COLO829 (cell line): ENCODE results near the gene U2AF2.
A peak's percentile ranks its signal among the peaks of the same experiment; 100 is the strongest.

ENCODE experiments used
- DNase-seq: peaks from one replicate; pipeline ENCODE4 v3.0.0; 2012; ENCODE audit warnings: low spot score

Gene U2AF2

DNA sequence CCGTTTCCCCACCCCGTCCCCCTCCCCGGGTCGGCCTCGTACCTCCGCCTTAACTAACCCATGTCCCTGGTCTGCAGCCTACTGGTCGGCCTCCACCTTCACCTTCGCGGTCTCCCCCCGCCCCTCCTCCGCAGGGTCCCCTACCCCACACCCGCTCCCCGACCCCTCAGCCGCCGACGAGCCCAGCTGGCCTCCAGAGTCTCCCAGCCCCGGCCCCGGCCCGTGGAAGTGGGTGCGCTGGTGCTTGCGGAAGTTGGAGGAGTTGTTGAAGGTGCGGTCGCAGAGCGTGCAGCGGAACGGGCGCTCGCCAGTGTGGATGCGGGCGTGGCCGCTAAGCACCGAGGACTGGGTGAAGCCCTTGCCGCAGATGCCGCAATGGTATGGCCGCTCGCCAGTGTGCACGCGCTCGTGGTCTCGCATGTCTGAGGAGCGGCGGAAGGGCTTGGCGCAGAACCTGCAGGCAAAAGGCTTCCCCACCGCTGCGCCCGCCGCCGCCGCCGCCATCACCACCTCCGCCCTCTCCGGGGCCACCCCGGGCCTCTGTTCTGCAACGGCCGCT lies 33.1 kb upstream of the U2AF2 start:
- no peak for DNase-seq

GRCh38 chr19:55622242-55622969 lies 32.4 kb upstream of the U2AF2 start:
- no peak for DNase-seq

DNA sequence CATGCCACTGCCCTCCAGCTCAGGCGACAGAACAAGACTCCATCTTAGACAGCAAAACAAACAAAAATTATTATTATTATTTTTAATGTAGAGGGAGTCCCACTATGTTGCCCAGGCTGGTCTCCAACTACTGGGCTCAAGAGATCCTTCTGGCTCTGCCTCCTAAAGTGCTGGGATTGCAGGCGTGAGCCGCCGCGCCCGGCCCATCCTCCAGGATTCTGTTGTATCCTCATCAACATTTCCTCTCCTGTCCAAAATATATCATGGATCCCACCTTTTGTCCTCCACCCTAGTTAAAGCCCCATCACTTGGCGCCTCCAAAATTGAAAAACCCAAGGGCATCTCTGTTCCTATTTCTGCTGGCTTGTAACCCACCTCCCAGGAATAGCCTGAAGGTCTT lies 31.7 kb upstream of the U2AF2 start:
- DNase-seq: no peak

DNA sequence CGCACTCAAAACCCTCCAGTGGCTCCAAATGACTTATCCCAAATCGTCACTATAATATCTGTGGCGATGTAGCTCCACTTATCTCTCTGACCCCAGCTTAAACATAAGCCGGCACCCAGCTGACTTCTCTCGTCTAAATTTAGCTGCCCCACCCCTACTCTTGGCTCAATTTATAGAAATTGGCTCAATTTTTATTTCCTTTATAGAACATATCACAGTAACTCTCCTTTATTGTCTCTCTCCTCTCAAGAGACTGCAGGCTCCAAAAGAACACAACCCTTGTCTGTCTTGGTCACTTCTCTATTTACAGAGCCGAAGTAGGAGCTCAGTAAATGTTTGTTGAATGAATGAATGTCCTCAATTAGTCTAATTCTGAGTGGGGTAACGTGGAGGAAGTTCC lies 31.3 kb upstream of the U2AF2 start:
- DNase-seq: no peak

DNA sequence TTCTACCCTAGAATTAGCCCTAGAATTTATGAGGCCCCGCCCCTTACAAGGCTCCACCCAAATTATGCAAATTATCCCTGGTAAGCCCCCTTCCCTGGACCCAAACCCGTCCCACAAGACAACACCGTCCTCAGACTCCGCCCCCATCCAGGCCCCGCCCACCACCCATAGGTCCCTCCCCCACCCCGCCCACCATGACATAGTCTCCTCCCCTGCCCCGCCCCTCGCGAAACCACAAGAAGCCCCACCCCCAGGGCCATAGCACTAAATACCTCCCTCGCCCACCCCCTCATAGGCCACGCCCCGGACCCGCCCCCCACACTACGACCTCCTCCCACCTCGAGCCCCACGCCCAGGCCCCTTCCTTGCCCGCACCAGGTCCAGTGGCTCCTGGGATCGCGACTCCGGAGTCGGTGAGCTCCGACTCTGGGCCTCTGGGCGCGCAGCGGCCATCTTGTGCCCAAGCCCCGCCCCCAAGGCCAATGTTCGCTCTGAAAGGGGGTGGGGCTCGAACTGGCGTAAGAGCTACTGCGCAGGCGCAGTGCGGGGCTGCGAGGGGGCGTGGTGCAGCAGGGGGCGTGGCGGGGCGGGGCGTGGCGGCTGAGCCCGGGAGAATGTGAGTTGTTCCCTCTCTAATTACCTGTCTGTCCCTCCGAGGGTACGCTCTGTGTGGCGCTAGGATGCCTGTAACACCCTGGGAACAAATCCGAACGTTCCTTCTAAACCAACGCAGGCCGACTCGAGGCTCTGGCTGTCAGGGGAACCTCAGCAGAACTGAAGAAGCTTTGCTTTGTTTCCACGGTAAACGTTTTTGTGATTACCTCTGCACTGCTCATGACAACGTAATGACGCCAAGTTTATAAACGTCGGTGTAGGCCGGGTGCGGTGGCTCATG lies 30.5 kb upstream of the U2AF2 start, which contains the start of gene ZNF784:
TSS of gene ZNF784 (minus strand) at position 458 of the 895 bp plus-strand sequence. CDS start at position 453, 5 bp downstream.
- peak; percentile 96 for DNase-seq

DNA sequence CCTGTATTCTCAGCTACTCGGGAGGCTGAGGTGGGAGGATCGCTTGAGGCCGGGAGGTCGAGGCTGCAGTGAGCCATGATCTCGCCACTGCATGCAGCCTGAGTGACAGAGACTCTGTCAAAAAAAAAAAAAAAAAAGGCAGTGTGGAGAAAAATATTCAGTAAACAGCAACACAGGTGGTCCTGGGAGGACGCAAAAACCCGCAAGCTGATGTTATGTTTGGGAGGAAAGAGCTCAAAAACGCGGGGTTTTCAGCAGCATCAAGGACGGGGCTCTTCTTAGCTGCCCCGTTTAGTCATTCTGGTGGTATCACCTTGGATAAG lies 29.9 kb upstream of the U2AF2 start:
- no peak for DNase-seq

GRCh38 chr19:55626350-55626749 lies 28.5 kb upstream of the U2AF2 start:
- no peak for DNase-seq

DNA sequence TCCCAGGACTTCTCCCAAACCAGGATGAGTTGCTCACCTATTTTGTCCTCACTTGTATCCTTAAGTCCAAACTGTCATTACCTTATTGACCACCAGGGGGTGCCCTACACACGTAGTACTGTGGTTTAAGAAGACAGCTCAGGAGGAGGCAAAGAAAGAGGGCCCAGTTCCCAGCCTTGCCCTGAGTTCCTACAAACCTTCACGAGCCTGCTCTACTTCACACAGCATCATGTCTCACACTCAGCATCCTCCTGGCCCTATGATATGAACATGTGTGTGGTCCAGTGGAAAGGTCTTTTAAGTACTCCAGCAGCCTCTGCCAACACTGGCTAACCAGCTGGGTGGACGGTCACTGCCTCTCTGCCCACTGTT lies 22.4 kb upstream of the U2AF2 start:
- DNase-seq: no peak

DNA sequence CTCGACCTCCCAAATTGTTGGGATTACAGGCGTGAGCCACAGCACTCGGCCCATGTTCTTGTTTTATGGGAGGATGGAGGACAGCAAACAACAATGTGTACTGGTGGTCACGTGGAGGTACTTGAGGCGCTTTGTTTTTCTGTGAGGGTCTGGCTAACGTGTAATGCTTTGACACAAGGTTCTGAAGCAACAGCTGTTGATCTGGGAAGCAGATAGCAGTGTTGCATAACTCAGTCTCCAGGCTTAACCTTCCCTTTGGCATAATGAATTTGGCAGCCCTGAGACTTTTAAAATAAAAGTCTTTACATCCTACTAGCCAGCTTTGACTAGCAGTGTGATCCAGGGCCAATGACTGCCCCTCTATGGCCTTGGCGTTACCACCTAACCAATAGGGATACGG lies 21.0 kb upstream of the U2AF2 start:
- no peak for DNase-seq

DNA sequence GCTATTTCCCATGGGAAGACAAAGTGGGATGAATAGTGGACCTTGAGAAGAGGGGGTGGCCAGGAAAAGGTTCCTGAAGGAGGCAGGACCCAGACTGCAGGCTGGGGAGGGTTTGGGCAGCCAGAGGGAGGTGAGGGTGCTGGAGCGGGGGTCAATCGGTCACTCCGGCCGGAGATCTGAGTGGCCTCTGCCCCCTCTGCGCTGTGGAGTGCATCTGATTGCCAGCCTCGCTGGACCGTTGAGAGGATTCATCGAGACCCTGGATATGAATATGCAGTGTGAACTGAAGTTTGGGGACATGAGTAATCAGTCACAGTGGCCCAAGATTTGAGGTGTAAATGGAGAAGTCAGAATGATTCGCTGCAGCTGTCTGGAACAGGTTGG lies 19.5 kb upstream of the U2AF2 start:
- no peak for DNase-seq

DNA sequence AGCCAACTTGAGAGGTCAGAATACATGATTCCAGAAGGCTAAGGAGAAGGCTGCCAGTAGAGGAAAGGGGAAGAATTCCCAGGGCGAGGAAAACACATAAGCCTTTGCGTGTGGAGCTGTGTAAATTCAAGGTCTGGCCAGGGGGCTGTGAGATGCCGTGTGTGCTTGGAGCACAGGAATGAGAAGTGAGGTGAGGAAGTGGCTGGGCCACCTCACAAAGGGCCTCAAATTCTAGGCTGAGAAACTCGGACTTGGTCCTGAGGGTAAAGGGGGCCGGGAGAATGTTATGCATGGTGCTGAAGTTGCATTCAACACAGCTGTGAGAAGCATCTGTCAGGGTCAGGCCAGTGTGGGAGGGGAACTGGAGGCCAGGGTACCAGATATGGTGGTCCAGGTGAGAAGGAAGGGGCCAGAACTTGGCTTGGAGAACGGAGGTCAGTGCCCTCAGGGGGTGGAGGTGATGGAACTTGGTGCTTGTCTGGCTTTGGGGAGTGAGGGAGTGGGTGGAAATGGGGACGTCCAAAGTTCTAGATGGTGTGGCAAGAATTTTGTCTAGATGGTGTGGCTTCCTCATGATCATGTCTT lies 18.9 kb upstream of the U2AF2 start:
- DNase-seq: no peak

DNA sequence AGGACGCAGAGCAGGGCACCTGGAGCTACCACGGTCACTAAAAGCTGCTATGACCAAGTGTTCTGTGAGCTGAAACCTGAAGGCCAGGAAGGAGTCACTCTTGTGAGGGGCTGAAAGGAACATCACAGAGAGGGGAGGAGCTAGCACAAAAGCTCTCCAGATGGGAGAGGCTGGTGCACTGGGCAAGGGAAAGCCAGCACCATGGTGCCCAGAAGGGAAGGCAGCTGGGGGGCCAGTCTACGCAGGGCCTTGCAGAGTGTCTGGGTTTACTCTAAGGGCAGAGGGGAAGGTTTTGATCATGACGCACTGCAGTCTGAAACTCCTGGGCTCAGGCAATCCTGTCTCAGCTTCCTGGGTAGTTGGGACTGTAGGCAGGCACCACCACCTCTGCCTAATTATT lies 18.1 kb upstream of the U2AF2 start:
- DNase-seq: no peak

DNA sequence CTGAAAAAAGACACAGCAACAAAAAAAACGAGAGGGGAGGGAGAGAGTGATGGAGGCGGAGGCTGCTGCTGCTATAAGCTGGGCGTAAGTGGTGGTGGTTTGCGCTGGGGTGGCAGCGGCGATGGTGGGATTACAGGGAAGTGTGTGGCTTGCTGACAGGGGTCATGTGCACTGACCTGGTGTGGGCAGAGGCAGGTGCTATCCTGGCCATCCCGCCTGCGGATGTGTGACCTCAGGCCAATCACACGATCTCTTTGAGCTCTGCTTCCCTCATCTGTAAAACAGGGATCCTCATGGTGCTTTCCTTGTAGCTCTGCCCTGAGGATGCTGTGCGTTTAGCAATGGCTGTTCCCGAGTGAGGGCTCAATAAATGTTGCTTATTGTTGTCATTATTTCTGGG lies 17.3 kb upstream of the U2AF2 start:
- no peak for DNase-seq

DNA sequence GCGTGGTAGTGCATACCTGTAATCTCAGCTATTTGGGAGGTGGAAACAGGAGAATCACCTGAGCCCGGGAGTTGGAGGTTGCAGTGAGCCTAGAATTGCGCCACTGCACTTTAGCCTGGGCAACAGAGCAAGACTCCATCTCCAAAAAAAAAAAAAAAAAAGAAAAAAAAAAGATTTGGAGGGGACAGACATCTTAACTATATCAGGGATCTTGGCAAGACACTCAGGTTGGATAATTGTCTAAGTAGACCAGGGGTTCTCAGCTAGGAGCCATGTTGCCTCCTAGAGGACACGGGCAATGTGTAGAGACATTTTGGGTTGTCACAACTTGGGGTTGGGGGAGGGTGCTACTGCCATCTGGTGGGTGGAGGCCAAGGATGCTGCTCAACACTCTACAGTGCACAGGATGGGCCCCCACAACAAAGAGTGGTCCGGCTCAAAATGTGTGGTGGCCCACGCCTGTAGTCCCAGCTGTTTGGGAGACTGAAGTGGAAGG lies 15.9 kb upstream of the U2AF2 start:
- DNase-seq: no peak

DNA sequence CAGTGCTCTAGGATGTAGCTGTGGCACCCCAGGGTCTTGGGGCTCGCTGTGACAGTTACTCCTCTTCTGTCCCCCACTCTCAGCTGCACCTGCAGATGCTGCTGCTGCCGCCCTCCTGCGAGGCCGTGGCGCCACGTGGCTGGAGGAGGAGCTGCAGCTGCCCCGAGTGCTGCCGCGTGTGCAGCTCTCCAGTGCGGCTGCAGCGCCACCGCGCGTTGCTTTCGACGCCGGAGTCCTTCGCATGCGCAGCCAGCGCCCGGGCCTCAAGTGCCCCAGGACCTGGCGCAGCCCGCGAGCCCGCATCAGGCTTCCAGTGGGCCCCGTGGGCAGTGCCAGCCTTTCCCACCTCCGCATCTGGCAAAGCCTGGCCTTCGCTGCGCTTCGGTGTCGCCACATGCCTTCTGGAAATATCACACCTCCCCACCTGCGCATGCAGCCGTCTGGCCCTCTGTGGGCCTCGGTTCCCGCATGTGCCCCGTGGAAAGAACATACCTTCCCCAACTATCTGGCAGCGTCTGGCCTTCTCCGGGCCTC lies 14.7 kb upstream of the U2AF2 start:
- peak; percentile 82 for DNase-seq

DNA sequence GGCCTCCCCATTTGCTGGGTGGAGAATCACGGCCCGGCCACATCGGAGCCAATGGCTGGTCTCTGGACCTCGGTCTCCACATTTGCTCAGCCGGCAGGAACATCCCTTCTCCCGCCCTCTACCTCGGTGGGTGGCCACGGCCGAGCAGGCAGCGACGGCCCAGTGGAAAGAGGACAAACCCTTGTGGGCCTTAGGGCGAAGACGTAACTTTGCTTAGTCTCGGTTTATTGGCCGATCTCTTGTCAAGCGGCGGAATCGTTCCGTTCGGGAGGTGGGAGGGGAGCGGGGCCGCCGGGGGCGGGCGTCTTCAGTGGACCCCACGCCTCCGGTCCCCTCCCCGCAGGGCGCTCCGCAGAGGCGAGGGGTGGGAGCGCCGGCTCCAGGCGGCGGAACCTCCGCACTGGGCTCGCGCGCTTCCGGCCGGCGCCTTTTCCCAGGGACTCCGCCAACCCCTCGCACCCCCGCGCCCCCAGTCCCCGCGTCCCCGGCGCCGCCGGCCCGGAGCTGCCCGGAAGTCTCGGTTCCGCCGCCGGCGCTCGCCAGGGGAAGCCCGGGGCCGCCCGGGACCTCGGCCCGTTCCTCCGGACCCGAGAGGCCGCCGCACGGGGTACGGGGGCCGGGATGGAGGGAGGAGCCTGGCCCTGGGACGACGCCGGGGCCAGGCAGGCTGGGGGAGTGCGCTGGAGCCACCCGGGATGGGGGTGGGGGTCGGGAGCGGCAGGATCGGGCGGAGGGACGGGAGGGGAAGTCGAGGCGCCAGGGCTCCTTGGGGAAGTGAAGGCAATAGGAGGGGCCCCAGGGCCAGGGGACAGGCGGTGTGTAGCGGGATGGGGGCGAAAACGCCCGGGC lies 14.0 kb upstream of the U2AF2 start, which contains the start of gene ZNF580:
TSS of gene ZNF580 (plus strand) at position 426 of the 849 bp plus-strand sequence. CDS start 1,507 bp downstream, outside the sequence.
- DNase-seq: no peak

DNA sequence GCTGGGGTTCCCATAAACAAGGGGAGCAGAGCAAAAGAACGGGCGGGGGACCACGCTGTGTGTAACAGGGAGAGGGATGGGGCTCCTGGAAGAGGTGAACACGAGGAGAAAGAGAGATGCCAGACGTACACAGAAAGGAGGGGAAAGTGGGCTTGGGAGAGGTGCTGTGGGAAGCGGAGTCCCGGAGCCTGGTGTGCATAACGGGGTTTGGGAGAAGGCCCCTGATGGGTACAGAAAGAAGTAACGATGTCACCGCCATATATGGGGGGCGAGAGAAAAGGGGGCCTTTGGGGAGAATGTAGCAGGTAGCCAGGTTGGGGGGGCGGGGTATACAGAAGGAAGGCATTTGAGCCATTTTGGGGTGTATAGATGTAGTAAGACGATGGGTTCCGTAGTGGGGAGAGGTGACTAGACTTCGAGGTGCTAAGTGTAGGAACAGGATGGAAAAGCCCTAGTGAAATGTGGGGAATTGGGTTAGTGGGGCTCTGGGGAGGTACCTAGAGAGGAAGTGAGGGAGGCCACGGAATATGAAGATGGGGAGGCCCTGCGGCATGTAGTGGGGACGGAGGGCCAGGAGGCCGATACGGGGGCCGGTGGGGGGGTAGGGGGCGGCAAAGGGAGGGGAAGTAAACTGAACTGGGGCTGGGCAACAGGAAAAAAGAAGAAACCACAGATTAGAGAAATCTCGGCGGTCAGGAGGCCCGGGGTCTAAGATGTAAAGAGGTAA lies 13.2 kb upstream of the U2AF2 start:
- no peak for DNase-seq

DNA sequence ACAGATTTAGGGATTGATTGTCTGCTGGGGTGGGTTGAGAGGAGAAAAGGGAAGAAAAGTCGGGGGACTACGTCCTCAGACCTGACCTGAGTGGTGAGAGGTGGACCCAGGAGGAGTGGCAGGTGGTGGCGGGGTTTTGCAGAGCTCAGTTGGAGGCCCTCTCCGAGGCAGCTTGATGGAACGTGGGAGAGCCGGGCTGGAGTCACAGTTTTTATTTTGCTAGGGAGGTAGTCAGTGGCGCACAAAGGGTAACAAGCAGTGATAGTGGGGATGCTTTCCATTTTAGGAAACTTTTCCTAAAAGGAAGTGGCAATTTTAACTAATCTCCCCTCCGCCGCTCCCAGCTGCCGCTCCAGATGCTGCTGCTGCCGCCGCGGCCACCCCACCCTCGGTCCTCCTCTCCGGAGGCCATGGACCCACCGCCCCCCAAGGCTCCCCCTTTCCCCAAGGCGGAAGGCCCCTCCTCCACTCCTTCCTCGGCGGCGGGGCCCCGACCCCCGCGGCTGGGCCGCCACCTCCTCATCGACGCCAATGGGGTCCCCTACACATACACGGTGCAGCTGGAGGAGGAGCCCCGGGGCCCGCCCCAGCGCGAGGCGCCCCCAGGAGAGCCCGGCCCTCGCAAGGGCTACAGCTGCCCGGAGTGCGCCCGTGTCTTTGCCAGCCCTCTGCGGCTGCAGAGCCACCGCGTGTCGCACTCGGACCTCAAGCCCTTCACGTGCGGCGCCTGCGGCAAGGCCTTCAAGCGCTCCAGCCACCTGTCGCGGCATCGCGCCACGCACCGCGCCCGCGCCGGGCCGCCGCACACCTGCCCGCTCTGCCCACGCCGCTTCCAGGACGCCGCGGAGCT lies 12.5 kb upstream of the U2AF2 start:
- DNase-seq: no peak

GRCh38 chr19:55643003-55643886 lies 11.6 kb upstream of the U2AF2 start, which contains the start of gene ZNF581:
ZNF581 (plus strand) TSS chr19:55643649; CDS start chr19:55644572, 923 bp downstream.
- peak; percentile 72 for DNase-seq
